Cardiac muscle cell (in vitro differentiated cells and primary cell): ENCODE measurements around the gene STPG2. TPM values are rescaled to one million over a fixed set of nuclear protein-coding genes. Genes with fewer than 3 reads are reported as not detected.

Source experiments
- DNase-seq, 2 donors: peaks; one replicate each; pipeline versions ENCODE4 v3.0.0 to v3.0.0-alpha.2; 2010 to 2017; ENCODE audit warnings: low read depth in 1 of 2, low spot score in 1 of 2
- H3K27ac ChIP-seq: fragments of 200-600 bp; sonication (generic); 2 replicates; pipeline ENCODE4 v1.5.1; 2016
- H3K27me3 ChIP-seq: fragments of 200-600 bp; sonication (generic); 2 replicates; pipeline ENCODE4 v1.6.0; 2016; ENCODE audit warnings: control low read depth
- H3K36me3 ChIP-seq: fragments of 200-600 bp; sonication (generic); 2 replicates; pipeline ENCODE4 v1.5.1; 2016; ENCODE audit warnings: control low read depth
- H3K4me1 ChIP-seq: fragments of 200-600 bp; sonication (generic); 2 replicates; pipeline ENCODE4 v1.8.1; 2017; ENCODE audit warnings: low read depth, mild to moderate bottlenecking, mixed run types
- H3K4me3 ChIP-seq: fragments of 200-600 bp; sonication (generic); 2 replicates; pipeline ENCODE4 v1.5.1; 2016; ENCODE audit warnings: mild to moderate bottlenecking
- H3K9me3 ChIP-seq: fragments of 200-600 bp; sonication (generic); 2 replicates; pipeline ENCODE4 v1.5.1; 2017; ENCODE audit warnings: low read depth, mild to moderate bottlenecking, control low read depth
- polyA plus RNA-seq: library from polyadenylated mRNA; unstranded; fragments of >200 nt; fragmentation: Nextera tagmentation; extraction: Ambion mirVana; gene quantifications from 2 replicates; pipeline ENCODE4 v1.2.1, GENCODE V29; 2016
- total RNA-seq: library from RNA; depleted of rRNA; stranded (reverse); fragments of >200 nt; gene quantifications from 2 replicates; pipeline ENCODE4 v1.2.3, GENCODE V29; 2016
- TF ChIP-seq, protein P1 (sequence below): IDR thresholded peaks from 2 replicates; pipeline ENCODE4 v1.5.1; 2012; ENCODE audit warnings: low read depth, mild to moderate bottlenecking, low read length

STPG2 gene
- total and polyA plus RNA-seq, 2 experiments from 2014 or later: 0.20 to 0.30 TPM

DNA sequence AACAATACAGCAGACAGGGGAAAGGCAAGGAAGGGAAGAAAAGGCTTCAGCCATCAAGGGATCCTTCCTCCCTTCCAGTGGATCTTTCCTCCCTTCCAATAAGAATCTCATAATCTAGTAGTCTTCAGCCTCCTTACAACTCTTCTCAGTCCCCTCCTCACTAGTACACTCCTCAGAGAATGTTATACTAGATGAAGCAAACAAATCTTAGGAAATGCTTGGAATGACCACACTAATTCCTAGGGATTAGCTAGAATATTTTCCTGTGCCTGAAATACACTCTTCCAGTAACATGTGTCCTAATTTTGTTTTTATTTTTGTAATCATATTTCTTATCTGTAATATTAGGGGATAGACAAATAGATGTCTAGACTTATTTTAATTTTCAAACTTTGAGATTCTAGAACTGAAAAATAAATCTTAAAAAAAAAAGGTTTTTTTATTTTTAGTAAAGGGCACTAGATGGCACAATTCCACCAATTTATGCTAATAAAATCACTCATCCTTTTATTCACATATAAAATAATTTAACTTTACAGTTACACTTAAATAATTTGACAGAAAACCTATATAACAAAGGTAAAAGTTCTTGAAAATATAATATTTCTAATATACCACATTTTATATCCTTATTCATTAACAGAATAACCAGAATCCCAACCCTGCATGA is 7.0 kb upstream of the STPG2 start:
- Histone ChIP-seq H3K9me3 (no peaks in the 10 kb centered on the region), H3K27me3 (no peaks in the 10 kb centered on the region), H3K4me3 (no peak overlapping the region), H3K27ac (no peak overlapping the region), H3K4me1 (no peaks in the 10 kb centered on the region), H3K36me3 (no peaks in the 10 kb centered on the region)
- peak in 1 of 2 donors; percentile 38 for DNase-seq
- TF ChIP-seq, protein P1, sequence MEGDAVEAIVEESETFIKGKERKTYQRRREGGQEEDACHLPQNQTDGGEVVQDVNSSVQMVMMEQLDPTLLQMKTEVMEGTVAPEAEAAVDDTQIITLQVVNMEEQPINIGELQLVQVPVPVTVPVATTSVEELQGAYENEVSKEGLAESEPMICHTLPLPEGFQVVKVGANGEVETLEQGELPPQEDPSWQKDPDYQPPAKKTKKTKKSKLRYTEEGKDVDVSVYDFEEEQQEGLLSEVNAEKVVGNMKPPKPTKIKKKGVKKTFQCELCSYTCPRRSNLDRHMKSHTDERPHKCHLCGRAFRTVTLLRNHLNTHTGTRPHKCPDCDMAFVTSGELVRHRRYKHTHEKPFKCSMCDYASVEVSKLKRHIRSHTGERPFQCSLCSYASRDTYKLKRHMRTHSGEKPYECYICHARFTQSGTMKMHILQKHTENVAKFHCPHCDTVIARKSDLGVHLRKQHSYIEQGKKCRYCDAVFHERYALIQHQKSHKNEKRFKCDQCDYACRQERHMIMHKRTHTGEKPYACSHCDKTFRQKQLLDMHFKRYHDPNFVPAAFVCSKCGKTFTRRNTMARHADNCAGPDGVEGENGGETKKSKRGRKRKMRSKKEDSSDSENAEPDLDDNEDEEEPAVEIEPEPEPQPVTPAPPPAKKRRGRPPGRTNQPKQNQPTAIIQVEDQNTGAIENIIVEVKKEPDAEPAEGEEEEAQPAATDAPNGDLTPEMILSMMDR: peak; percentile 11

DNA sequence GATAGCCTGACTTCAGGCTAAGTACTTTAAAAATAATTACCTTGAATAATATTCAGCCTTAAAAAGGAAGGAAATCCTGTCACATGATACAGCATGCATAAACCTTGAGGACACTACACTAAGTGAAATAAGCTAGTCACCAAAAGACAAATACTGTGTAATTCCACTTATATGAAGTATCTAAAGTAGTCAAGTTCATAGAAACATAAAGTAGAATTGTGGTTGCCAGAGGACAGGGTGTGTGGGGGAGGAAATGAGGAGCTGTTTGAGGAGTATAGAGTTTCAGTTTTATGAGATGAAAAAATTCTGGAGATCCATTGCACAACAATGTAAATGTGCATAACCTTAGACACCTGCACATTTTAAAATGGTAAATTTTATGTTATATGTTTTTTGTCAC is 5.6 kb upstream of the STPG2 start:
- no peak overlapping the region for H3K4me3 ChIP-seq
- no peaks in the 10 kb centered on the region for H3K27me3 ChIP-seq
- DNase-seq: no peak
- no peaks in the 10 kb centered on the region for H3K36me3 ChIP-seq
- TF ChIP-seq, protein P1: no peak
- H3K27ac ChIP-seq: no peak overlapping the region
- no peaks in the 10 kb centered on the region for H3K9me3 ChIP-seq
- H3K4me1 ChIP-seq: no peaks in the 10 kb centered on the region

DNA sequence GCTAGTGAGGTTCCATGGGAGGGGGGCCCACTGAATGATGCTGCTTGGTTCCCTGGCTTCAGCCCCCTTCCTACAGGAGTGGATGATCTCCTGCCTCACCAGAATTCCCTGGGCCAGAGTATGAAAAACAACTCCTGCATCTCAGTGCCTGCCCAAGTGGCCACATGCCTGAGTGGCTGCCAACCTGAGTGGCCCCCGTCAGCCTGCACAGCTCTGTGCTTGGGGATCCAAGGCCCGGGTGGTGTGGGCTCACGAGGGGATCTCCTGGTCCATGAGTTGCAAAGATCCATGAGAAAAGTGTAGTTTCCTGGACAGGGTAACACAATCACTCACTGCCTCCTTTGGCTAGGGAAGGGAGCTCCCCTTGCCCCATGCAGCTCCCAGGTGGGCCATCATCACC is 17.1 kb downstream of the STPG2 start:
- no peaks in the 10 kb centered on the region for H3K36me3 ChIP-seq
- H3K27ac ChIP-seq: no peak overlapping the region
- DNase-seq: no peak
- H3K27me3 ChIP-seq: no peaks in the 10 kb centered on the region
- TF ChIP-seq, protein P1: no peak
- H3K4me3 ChIP-seq: no peak overlapping the region
- no peaks in the 10 kb centered on the region for H3K9me3 ChIP-seq
- no peaks in the 10 kb centered on the region for H3K4me1 ChIP-seq

DNA sequence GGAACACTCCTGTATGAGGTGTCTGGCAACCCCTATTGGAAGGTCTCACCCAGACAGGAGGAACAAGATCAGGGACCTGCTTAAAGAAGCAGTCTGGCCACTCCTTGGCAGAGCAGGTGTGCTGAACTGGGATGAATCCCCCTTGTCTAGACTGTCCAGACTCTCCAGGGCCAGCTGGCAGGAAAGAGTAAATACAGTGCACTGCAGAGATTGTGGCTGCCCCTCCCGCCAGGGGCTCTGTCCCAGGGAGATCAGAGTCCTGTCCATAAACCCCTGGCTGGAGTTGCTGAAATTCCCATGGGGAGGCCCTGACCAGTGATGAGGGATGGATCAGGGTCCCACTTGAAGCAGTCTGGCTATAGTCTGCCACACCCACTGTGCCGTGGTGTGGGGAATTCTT is 17.7 kb downstream of the STPG2 start:
- Histone ChIP-seq H3K4me1 (no peaks in the 10 kb centered on the region), H3K27me3 (no peaks in the 10 kb centered on the region)
- TF ChIP-seq, protein P1: no peak

DNA sequence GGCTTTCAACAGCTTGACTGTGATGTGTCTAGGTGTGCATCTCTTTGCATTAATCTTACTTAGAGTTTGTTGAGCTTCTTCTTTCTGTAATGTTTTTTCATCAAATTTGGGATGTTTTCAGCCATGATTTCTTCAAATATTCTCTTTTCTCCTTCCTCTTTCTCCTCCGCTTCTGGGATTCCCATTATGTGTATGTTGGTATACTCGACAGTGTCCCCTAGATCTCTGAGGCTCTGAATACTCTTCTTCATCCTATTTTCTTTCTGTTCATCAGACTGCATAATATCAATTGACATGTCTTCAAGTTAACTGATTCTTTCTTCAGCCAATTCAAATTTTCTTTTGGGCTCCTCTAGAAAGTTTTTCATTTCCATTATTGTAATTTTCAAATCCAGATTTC is 25.9 kb downstream of the STPG2 start:
- no peaks in the 10 kb centered on the region for H3K9me3 ChIP-seq
- no peaks in the 10 kb centered on the region for H3K4me1 ChIP-seq
- H3K27ac ChIP-seq: no peak overlapping the region
- TF ChIP-seq, protein P1: no peak
- no peaks in the 10 kb centered on the region for H3K27me3 ChIP-seq
- no peak for DNase-seq
- H3K36me3 ChIP-seq: no peaks in the 10 kb centered on the region
- H3K4me3 ChIP-seq: no peak overlapping the region

More for the DNA sequence above, 17.7 kb downstream of the STPG2 start:
- DNase-seq: no peak
- Histone ChIP-seq H3K9me3 (no peaks in the 10 kb centered on the region), H3K4me3 (no peak overlapping the region), H3K36me3 (no peaks in the 10 kb centered on the region), H3K27ac (no peak overlapping the region)
